ENCODE results near the gene ASRGL1. TPM values are rescaled to one million over a fixed set of nuclear protein-coding genes. Genes with fewer than 3 reads are reported as not detected.

The ASRGL1 gene
- total and polyA plus RNA-seq, 2 of the 13 experiments (the other 11 are each of a cell fraction or from before 2014, with no cell fraction given): 50.8 to 97.5 TPM

GRCh38 chr11:62337303-62338181 lies at the start of gene ASRGL1 (continued):
- TF ChIP-seq TFAP4 (IDR thresholded peaks at IDR 0.05; ENCODE audit: borderline replicate concordance, low read depth): no peak
- peak; percentile 45 for TF ChIP-seq POLR2AphosphoS5 (IDR thresholded peaks at IDR 0.05; ENCODE audit: low read depth, low read length)
- TF ChIP-seq RXRA (CRISPR knock-in tag; IDR thresholded peaks at IDR 0.05): peak; percentile 51; the same call in 1 of the 2 replicates
- no peak for TF ChIP-seq GPN1 (CRISPR knock-in tag; IDR thresholded peaks at IDR 0.05; ENCODE audit: borderline replicate concordance)
- no peak for TF ChIP-seq ZNF230 (CRISPR knock-in tag; IDR thresholded peaks at IDR 0.05)
- peak; percentile 26; the same call in 1 of the 2 replicates for TF ChIP-seq ZFP90 (CRISPR knock-in tag; IDR thresholded peaks at IDR 0.05; ENCODE audit: borderline replicate concordance)
- 0 out of 2 replicates have a peak, but pooled peaks have one; percentile 35 for TF ChIP-seq ZNF30 (CRISPR knock-in tag; IDR thresholded peaks at IDR 0.05)
- no peak for TF ChIP-seq ZNF382 (CRISPR knock-in tag; IDR thresholded peaks at IDR 0.05; ENCODE audit: borderline replicate concordance)
- TF ChIP-seq MIER2 (CRISPR knock-in tag; IDR thresholded peaks at IDR 0.05): no peak
- TF ChIP-seq PAXIP1 (CRISPR knock-in tag; conservative IDR thresholded peaks at IDR 0.05): no peak
- no peak for TF ChIP-seq HMGXB3 (CRISPR knock-in tag; IDR thresholded peaks at IDR 0.05; ENCODE audit: borderline replicate concordance)
- peak; percentile 65 for TF ChIP-seq DBP (CRISPR knock-in tag; IDR thresholded peaks at IDR 0.05; ENCODE audit: not compliant biosample characterization)
- no peak; the same call in 1 of the 2 replicates for TF ChIP-seq ZSCAN29 (CRISPR knock-in tag; conservative IDR thresholded peaks at IDR 0.05)
- no peak for TF ChIP-seq CENPBD1 (CRISPR knock-in tag; IDR thresholded peaks at IDR 0.05; ENCODE audit: borderline replicate concordance, low read depth)
- TF ChIP-seq AGO1 (IDR thresholded peaks at IDR 0.05; ENCODE audit: low read depth, low read length, poor library complexity, severe bottlenecking): no peak
- TF ChIP-seq ARNT2 (CRISPR knock-in tag; IDR thresholded peaks at IDR 0.05; ENCODE audit: low read depth): peak; percentile 70; the same call in 1 of the 2 replicates
- no peak for TF ChIP-seq GATAD2A (CRISPR knock-in tag; IDR thresholded peaks at IDR 0.05)

Data from HepG2 (cell line).